OCI-LY7 (cell line): ENCODE results near the gene ELK4. TPM values are rescaled to one million over a fixed set of nuclear protein-coding genes. Genes with fewer than 3 reads are reported as not detected.

Experiments
- BruUV-seq: library from RNA; stranded (reverse); fragments of 400-500 nt; replicated peaks from 2 replicates; lab custom pipeline; 2021; lab: Mats Ljungman, UMichigan
- CTCF ChIA-PET: fragments of 300-600 bp; sonication (Branson Sonifier 250); formaldehyde crosslinking; loops from one replicate; lab custom pipeline; 2022; ENCODE audit warnings: antibody characterized with exemption; ENCODE audit not compliant: unreplicated experiment; lab: Charles Lee
- POLR2A ChIA-PET: fragments of 300-600 bp; sonication (Branson Sonifier 250); formaldehyde crosslinking; loops from one replicate; lab custom pipeline; 2022; ENCODE audit warnings: antibody characterized with exemption; lab: Charles Lee
- DNase-seq: peaks from one replicate; pipeline ENCODE4 v3.0.0-alpha.2; 2015; ENCODE audit warnings: low spot score
- H2AFZ ChIP-seq: fragments of 200-600 bp; sonication (generic), shearing (Covaris generic); 2 replicates; pipeline ENCODE4 v1.6.1; 2014; ENCODE audit warnings: mild to moderate bottlenecking, antibody characterized with exemption, low read length, moderate library complexity
- H3K27ac ChIP-seq: fragments of 200-600 bp; sonication (generic); 2 replicates; pipeline ENCODE4 v1.5.1; 2014; ENCODE audit warnings: mixed run types, low read depth, mild to moderate bottlenecking, moderate library complexity, low read length, inconsistent platforms; ENCODE audit not compliant: poor library complexity, severe bottlenecking
- H3K36me3 ChIP-seq: fragments of 200-600 bp; sonication (generic); 2 replicates; pipeline ENCODE4 v1.6.1; 2014; ENCODE audit warnings: mild to moderate bottlenecking, antibody characterized with exemption, low read length, moderate library complexity, mixed read lengths; ENCODE audit not compliant: insufficient read depth
- H3K4me1 ChIP-seq: fragments of 200-600 bp; sonication (generic); 2 replicates; pipeline ENCODE4 v1.5.1; 2014; ENCODE audit warnings: mild to moderate bottlenecking, low read length; ENCODE audit not compliant: insufficient read depth, poor library complexity, severe bottlenecking
- H3K4me2 ChIP-seq: fragments of 200-600 bp; sonication (generic); 2 replicates; pipeline ENCODE4 v1.6.1; 2014; ENCODE audit warnings: mild to moderate bottlenecking, low read length
- H3K4me3 ChIP-seq: fragments of 200-600 bp; sonication (generic); 2 replicates; pipeline ENCODE4 v1.5.1; 2014; ENCODE audit warnings: mild to moderate bottlenecking, low read depth, low read length; ENCODE audit not compliant: poor library complexity, severe bottlenecking
- H3K79me2 ChIP-seq: fragments of 200-600 bp; sonication (generic); 2 replicates; pipeline ENCODE4 v1.6.1; 2016; ENCODE audit warnings: low read depth, mild to moderate bottlenecking, low read length, moderate library complexity, mixed read lengths; ENCODE audit not compliant: insufficient read depth
- H3K9me2 ChIP-seq: fragments of 200-600 bp; sonication (generic); 2 replicates; pipeline ENCODE4 v1.6.1; 2016; ENCODE audit warnings: mild to moderate bottlenecking, low read length, mixed read lengths; ENCODE audit not compliant: insufficient read depth
- H3K9me3 ChIP-seq: fragments of 200-600 bp; sonication (generic); 2 replicates; pipeline ENCODE4 v1.6.1; 2014; ENCODE audit warnings: mild to moderate bottlenecking, mixed run types, low read length, mixed read lengths
- H4K20me1 ChIP-seq: fragments of 200-600 bp; sonication (generic); 2 replicates; pipeline ENCODE4 v1.6.1; 2014; ENCODE audit warnings: mild to moderate bottlenecking, antibody characterized with exemption, low read length, moderate library complexity, mixed read lengths; ENCODE audit not compliant: insufficient read depth
- CTCF ChIP-seq: fragments of 200-600 bp; sonication (generic); conservative IDR thresholded peaks from 2 replicates; pipeline ENCODE4 v1.5.1; 2014; ENCODE audit warnings: mild to moderate bottlenecking, antibody characterized with exemption, low read length, moderate library complexity, mixed read lengths
- EZH2phosphoT487 ChIP-seq: fragments of 200-600 bp; sonication (generic); IDR thresholded peaks from 2 replicates; pipeline ENCODE4 v1.6.1; 2018; ENCODE audit warnings: low read depth, borderline replicate concordance, mild to moderate bottlenecking, mixed run types, antibody characterized with exemption, low read length, moderate library complexity, mixed read lengths
- intact Hi-C: fragments of 100-400 bp; cut with micrococcal nuclease; formaldehyde crosslinking; loops from one replicate; pipeline ENCODE4 v1.10.0; 2022; ENCODE audit not compliant: unreplicated experiment
- total RNA-seq, 2 experiments: library from RNA; depleted of rRNA in 1 of 2; stranded (reverse); fragments of >200 nt in 1 of 2; shearing (Covaris generic) in 1 of 2; gene quantifications; 2 replicates each; pipeline ENCODE4 v1.2.3, GENCODE V29; 2014 to 2022

The ELK4 gene
- total RNA-seq, 2 experiments from 2014 or later = 26.4 to 88.3 TPM

- Histone ChIP-seq H3K9me3 (no peaks in the 10 kb centered on the region), H3K4me3 (no peak overlapping the region), H3K27ac (no peak overlapping the region), H4K20me1 (no peaks in the 10 kb centered on the region), H3K79me2 (no peaks in the 10 kb centered on the region), H3K36me3 (no peaks in the 10 kb centered on the region), H3K4me1 (no peaks in the 10 kb centered on the region), H3K9me2 (no peaks in the 10 kb centered on the region), H2AFZ (no peak overlapping the region), H3K4me2 (no peak overlapping the region)
- no TSS peak for BruUV-seq
- no peak for DNase-seq
- intact Hi-C loops = no loop called here
- TF ChIP-seq EZH2phosphoT487 (no peak), CTCF (no peak)
- ChIA-PET CTCF (no interaction called here), POLR2A (no interaction called here)
Observed at GRCh38 chr1:205569411-205570172, 62.2 kb downstream of the ELK4 start.

- no peak for DNase-seq
- Histone ChIP-seq H3K4me2 (no peak overlapping the region), H3K79me2 (no peaks in the 10 kb centered on the region), H4K20me1 (no peaks in the 10 kb centered on the region), H3K4me3 (no peak overlapping the region), H2AFZ (no peak overlapping the region), H3K4me1 (no peaks in the 10 kb centered on the region), H3K9me2 (no peaks in the 10 kb centered on the region), H3K9me3 (no peaks in the 10 kb centered on the region), H3K36me3 (no peaks in the 10 kb centered on the region), H3K27ac (no peak overlapping the region)
- POLR2A ChIA-PET = no interaction called here
- CTCF ChIA-PET = no interaction called here
- no TSS peak for BruUV-seq
- intact Hi-C loops = no loop called here
- TF ChIP-seq EZH2phosphoT487 (no peak), CTCF (no peak)
Observed at GRCh38 chr1:205568469-205569361, 63.1 kb downstream of the ELK4 start.

DNA sequence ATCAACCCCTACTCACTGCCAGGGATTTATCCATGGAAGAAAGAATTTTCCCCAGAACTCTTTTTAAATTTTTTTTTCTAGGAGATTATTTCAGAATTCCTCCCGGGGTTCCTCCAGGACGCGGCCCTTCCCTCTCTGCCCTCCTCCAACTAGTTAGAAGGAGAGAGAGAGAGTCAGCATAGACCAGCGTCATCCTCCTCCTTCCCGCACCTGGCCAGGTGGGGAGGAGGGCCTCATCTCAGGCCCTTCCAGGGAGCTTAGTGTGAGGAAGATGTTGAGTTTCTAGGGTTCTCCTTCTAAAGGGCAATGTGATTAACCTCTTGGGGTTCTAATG is 63.7 kb downstream of the ELK4 start:
- H3K36me3 ChIP-seq = no peaks in the 10 kb centered on the region
- no peak for TF ChIP-seq EZH2phosphoT487
- TF ChIP-seq CTCF = no peak
- no peak for DNase-seq
- no peak overlapping the region for H2AFZ ChIP-seq
- intact Hi-C loops = no loop called here
- no peak overlapping the region for H3K4me2 ChIP-seq
- CTCF ChIA-PET = no interaction called here
- no peak overlapping the region for H3K4me3 ChIP-seq
- H3K9me2 ChIP-seq = no peaks in the 10 kb centered on the region
- no TSS peak for BruUV-seq
- H3K79me2 ChIP-seq = no peaks in the 10 kb centered on the region
- H4K20me1 ChIP-seq = no peaks in the 10 kb centered on the region
- H3K27ac ChIP-seq = no peak overlapping the region
- H3K4me1 ChIP-seq = no peaks in the 10 kb centered on the region
- POLR2A ChIA-PET = no interaction called here
- no peaks in the 10 kb centered on the region for H3K9me3 ChIP-seq
